ENCODE data around the gene ST6GAL1.
A peak's percentile ranks its signal among the peaks of the same experiment; 100 is the strongest.
"Not testable (repeated sequence)": the region's sequence is repeated elsewhere in the genome, so short reads cannot be mapped to it uniquely, and the experiment has no call there.

ST6GAL1 gene, protein sequence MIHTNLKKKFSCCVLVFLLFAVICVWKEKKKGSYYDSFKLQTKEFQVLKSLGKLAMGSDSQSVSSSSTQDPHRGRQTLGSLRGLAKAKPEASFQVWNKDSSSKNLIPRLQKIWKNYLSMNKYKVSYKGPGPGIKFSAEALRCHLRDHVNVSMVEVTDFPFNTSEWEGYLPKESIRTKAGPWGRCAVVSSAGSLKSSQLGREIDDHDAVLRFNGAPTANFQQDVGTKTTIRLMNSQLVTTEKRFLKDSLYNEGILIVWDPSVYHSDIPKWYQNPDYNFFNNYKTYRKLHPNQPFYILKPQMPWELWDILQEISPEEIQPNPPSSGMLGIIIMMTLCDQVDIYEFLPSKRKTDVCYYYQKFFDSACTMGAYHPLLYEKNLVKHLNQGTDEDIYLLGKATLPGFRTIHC

DNA sequence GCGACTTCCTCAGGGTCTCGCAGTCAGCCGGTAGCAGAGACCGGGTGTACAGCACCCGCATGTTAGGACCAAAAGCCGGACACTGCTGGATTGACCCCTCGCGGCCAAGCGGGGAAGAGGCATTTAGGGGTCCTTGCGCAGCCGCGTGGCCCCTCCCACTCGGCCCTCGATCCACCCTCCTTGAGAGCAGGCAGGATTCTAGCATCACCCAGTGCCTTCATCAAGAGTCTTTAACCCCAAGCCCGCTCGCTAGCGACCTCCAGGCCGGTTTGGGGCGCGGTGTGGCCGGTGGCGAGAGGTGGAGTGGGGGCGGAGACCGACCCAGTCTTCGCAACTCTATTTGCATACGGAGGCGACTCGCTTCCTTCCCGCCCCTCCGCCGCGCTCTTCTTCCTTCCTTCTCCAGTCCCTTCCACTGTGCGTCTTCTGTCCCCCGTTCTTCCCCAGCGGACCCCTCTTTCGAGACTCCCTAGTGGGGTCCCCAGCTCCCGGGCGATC, at the start of gene ST6GAL1:
Gene ST6GAL1 (plus strand): TSS at position 384 of the 498 bp plus-strand sequence. CDS start 112,178 bp downstream, outside the sequence.
- peak; percentile 39 to 47 for DNase-seq (ENCODE audit: low read depth in 2 of 2)

GRCh38 chr3:186882150-186882524, 48.2 kb upstream of the ST6GAL1 start:
- DNase-seq (ENCODE audit: low read depth in 2 of 2): no peak

DNA sequence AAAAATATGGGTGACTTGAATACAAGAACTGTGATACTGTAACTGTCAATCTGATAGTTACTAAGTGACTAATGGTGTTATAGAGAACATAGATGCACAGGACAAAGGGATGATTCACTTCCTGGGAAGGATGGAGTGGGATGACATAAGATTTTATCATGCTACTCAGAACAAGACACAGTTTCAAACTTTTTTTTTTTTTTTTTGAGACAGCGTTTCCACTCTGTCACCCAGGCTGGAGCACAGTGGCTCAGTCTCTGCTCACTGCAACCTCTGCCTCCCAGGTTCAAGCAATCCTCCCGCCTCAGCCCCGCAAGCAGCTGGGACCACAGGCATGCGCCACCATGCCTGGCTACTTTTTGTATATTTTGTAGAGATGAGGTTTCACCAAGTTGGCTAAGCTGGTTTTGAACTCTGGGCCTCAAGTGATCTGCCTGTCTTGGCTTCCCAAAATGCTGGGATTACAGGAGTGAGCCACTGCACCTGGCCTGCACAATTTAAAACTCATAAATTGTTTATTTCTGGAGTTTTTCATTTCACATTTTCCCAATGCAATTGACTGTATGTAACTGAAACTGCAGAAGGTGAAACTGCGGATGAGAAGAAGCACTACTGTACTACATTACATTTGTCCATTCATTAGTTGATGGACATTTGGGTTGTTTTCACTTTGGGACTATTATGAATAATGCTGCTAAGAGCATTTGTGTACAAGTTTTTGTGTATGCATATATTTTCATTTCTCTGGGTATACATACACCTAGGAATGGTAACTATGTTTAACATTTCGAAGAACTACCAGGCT, 47.2 kb upstream of the ST6GAL1 start:
- no peak for DNase-seq (ENCODE audit: low read depth in 2 of 2)

DNA sequence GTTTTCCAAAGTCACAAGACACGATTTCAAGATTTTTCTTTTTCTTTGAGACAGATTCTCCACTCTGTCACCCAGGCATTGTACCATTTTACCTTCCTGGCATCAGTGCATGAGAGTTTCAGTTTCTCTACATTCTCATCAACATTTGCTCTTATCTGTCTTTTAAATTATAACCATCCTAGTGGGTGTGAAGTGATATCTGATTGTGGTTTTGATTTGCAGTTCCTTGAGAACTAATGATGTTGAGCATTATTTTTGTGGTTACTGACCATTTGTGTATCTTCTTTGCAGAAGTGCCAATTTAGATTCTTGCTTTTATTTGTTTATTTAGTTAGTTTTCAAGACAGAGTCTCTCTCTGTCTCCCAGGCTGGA, 46.7 kb upstream of the ST6GAL1 start:
- DNase-seq (ENCODE audit: low read depth in 2 of 2): no peak

- DNase-seq (ENCODE audit: low read depth in 2 of 2): not testable (repeated sequence)
Observed at GRCh38 chr3:186884868-186885267, 45.5 kb upstream of the ST6GAL1 start.

GRCh38 chr3:186886202-186886981, 43.9 kb upstream of the ST6GAL1 start:
- no peak for DNase-seq (ENCODE audit: low read depth in 2 of 2)

DNA sequence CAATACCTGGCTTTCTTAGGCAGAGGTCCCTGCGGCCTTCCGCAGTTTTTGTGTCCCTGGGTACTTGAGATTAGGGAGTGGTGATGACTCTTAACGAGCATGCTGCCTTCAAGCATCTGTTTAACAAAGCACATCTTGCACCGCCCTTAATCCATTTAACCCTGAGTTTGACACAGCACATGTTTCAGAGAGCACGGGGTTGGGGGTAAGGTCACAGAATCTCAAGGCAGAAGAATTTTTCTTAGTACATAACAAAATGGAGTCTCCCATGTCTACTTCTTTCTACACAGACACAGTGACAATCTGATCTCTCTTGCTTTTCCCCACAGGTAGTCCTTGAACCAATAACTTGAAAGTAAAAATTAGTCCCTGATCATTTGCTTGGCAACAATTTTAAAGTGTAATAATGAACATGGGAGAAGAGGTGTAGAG, 42.8 kb upstream of the ST6GAL1 start:
- not testable (repeated sequence) for DNase-seq (ENCODE audit: low read depth in 2 of 2)

- DNase-seq (ENCODE audit: low read depth in 2 of 2): no peak
Observed at GRCh38 chr3:186888569-186888968, 41.8 kb upstream of the ST6GAL1 start.

- DNase-seq (ENCODE audit: low read depth in 2 of 2): not testable (repeated sequence)
Observed at GRCh38 chr3:186889698-186890097, 40.6 kb upstream of the ST6GAL1 start.

GRCh38 chr3:186890911-186891310, 39.4 kb upstream of the ST6GAL1 start:
- DNase-seq (ENCODE audit: low read depth in 2 of 2): no peak

GRCh38 chr3:186893071-186893470, 37.3 kb upstream of the ST6GAL1 start:
- not testable (repeated sequence) for DNase-seq (ENCODE audit: low read depth in 2 of 2)

DNA sequence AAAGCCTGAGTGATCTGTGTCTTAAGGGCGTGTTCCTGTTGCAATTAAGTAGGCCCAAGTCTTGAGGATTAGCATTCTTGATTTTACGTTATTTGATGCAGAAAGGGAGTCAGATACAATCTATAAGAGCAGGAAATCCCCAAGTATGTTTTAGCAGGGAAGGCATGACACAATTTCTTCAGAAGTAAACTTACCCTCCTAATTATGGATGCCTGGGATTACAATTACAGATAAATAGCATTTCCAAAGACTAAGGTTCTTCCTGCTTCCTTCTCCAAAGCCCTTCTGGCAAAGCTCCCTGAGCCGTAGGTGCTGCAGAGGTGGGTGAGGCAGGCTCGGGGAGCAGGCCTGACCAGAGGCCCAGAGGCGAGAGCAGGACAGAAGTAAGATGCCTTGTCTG, 34.9 kb upstream of the ST6GAL1 start:
- DNase-seq (ENCODE audit: low read depth in 2 of 2): no peak

DNA sequence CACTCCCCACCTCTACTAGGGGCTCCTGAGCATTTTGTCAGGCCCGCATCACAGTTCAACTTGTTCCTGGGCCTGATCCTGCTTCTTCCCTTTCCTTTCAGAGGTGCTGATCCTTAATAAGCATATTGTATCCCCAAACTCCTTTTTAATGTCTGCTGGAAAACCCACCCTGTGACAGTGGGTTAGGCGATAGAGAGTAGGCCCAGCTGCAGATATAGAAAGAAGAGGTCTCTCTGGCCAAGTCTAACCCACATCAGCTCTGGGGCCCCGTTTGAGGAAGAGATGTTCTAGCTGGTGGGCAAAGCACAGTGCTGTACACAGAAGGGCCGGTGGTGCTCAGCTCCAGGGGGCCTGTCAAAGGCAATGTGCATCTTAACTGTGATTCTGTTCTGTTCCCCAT, 34.3 kb upstream of the ST6GAL1 start:
- DNase-seq (ENCODE audit: low read depth in 2 of 2): no peak

- no peak for DNase-seq (ENCODE audit: low read depth in 2 of 2)
Observed at GRCh38 chr3:186896875-186897274, 33.5 kb upstream of the ST6GAL1 start.

DNA sequence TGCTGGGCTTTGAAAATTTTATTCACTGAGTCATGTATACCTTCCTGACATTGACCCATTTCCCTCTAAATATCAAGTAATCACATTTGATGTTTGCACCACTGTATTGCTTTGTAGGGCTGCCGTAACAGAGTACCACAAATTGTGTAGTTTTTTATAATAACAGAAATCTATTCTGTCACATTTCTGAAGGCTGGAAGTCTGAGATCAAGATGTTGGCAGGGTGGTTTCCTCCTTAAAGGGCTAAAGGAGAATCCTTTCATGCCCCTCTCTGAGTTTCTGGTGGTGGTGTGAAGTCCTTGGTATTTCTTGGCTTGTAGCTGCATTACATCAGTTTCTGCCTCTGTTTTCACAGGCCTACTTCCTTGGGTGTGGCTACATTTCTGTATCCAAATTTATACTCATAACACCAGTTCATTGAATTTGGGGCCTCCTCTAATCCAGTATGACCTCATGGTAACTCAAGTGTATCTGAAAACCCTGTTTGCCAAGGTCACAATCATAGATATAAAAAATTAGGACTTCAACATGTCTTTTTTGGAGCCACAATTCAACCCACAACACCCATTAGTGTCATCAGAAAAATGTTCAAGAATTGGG, 29.1 kb upstream of the ST6GAL1 start:
- DNase-seq (ENCODE audit: low read depth in 2 of 2): no peak

DNA sequence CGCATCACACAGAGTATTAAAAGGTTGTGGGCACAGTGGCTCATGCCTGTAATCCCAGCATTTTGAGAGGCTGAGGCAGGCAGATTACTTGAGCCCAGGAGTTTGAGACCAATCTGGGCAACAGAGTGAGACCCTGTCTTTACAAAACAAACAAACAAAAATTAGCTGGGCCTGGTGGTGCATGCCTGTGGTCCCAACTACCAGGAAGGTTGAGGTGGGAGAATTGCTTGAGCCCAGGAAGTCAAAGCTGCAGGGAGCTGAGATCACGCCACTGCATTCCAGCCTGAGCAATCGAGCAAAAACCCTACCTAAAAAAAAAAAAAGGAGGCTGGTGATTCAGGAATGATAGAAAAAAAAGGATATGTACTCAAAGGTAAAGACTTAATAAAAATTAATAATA, 28.2 kb upstream of the ST6GAL1 start:
- no peak for DNase-seq (ENCODE audit: low read depth in 2 of 2)

- no peak for DNase-seq (ENCODE audit: low read depth in 2 of 2)
Observed at GRCh38 chr3:186902713-186903112, 27.6 kb upstream of the ST6GAL1 start.

DNA sequence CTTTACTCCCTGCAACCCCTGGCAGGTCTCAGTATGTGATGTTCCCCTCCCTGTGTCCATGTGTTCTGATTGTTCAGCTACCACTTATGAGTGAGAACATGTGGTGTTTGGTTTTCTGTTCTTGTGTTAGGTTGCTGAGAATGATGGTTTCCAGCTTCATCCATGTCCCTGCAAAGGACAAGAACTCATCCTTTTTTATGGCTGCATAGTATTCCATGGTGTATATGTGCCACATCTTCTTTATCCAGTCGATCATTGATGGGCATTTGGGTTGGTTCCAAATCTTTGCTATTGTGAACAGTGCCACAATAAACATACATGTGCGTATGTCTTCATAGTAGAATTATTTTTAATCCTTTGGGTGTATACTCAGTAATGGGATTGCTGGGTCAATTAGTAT, 26.6 kb upstream of the ST6GAL1 start:
- not testable (repeated sequence) for DNase-seq (ENCODE audit: low read depth in 2 of 2)

DNA sequence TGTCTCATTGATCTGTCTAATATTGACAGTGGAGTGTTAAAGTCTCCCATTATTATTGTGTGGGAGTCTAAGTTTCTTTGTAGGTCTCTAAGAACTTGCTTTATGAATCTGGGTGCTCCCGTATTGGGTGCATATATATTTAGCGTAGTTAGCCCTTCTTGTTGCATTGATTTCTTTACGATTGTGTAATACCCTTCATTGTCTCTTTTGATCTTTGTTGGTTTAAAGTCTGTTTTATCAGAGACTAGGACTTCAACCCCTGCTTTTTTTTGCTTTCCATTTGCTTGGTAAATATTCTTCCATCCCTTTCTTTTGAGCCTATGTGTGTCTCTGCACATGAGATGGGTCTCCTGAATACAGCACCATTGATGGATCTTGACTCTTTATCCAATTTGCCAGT, 23.3 kb upstream of the ST6GAL1 start:
- not testable (repeated sequence) for DNase-seq (ENCODE audit: low read depth in 2 of 2)

DNA sequence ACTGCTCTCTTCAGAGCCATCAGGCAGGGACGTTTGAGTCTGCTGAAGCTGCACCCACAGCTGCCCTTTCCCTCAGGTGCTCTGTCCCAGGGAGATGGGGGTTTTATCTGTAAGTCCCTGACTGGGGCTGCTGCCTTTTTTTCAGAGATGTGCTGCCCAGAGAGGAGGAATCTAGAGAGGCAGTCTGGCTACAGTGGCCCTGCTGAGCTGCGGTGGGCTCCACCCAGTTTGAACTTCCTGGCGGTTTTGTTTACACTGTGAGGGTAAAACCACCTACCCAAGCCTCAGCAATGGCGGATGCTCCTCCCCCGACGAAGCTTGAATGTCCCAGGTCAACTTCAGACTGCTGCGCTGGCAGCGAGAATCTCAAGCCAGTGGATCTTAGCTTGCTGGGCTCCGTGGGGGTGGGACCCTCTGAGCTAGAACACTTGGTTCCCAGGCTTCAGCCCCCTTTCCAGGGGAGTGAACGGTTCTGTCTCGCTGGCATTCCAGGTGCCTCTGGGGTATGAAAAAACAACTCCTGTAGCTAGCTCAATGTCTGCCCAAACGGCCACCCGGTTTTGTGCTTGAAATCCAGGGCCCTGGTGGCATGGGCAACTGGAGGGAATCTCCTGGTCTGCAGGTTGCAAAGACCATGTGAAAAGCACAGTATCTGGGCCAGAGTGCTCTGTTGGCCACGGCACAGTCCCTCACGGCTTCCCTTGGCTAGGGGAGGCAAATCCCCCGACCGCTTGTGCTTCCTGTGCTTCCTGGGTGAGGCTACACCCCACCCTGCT, 21.1 kb upstream of the ST6GAL1 start:
- DNase-seq (ENCODE audit: low read depth in 2 of 2): peak; percentile 55 to 62
